ENCODE data around the gene CNTN1.

- TF ChIP-seq EZH2 (IDR thresholded peaks at IDR 0.05; ENCODE audit: borderline replicate concordance, insufficient read depth, low read length, poor library complexity, severe bottlenecking) (no peak), SMC3 (conservative IDR thresholded peaks at IDR 0.05; ENCODE audit: poor library complexity) (no peak), RAD21 (conservative IDR thresholded peaks at IDR 0.05) (no peak)
- TF ChIP-seq, protein P1, sequence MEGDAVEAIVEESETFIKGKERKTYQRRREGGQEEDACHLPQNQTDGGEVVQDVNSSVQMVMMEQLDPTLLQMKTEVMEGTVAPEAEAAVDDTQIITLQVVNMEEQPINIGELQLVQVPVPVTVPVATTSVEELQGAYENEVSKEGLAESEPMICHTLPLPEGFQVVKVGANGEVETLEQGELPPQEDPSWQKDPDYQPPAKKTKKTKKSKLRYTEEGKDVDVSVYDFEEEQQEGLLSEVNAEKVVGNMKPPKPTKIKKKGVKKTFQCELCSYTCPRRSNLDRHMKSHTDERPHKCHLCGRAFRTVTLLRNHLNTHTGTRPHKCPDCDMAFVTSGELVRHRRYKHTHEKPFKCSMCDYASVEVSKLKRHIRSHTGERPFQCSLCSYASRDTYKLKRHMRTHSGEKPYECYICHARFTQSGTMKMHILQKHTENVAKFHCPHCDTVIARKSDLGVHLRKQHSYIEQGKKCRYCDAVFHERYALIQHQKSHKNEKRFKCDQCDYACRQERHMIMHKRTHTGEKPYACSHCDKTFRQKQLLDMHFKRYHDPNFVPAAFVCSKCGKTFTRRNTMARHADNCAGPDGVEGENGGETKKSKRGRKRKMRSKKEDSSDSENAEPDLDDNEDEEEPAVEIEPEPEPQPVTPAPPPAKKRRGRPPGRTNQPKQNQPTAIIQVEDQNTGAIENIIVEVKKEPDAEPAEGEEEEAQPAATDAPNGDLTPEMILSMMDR (IDR thresholded peaks at IDR 0.05; ENCODE audit: poor library complexity, severe bottlenecking): no peak
Measured at GRCh38 chr12:40907115-40907527, 214.9 kb downstream of the CNTN1 start.

All from neural cell (in vitro differentiated cells).